IPS DF 4.7 (cell line): Measurements from ENCODE around the gene RGS1.

Experiments used
- DNase-seq: peaks from one replicate; pipeline ENCODE4 v3.0.0-alpha.2; 2013; ENCODE audit warnings: low spot score; ENCODE audit errors: extremely low read depth

The RGS1 gene

GRCh38 chr1:192580351-192580962 is 4.9 kb downstream of the RGS1 start:
- DNase-seq: peak; percentile 14

GRCh38 chr1:192581131-192581927 is 5.8 kb downstream of the RGS1 start:
- DNase-seq: no peak

GRCh38 chr1:192584866-192585265 is 9.3 kb downstream of the RGS1 start:
- no peak for DNase-seq

GRCh38 chr1:192587386-192588266 is 12.1 kb downstream of the RGS1 start:
- DNase-seq: no peak

GRCh38 chr1:192588546-192588945 is 13.0 kb downstream of the RGS1 start:
- DNase-seq: no peak

GRCh38 chr1:192589813-192590212 is 14.2 kb downstream of the RGS1 start:
- no peak for DNase-seq

GRCh38 chr1:192592517-192592916 is 16.9 kb downstream of the RGS1 start:
- DNase-seq: no peak

- DNase-seq: no peak
These were observed 17.6 kb downstream of the RGS1 start for GRCh38 chr1:192592981-192593708.

- no peak for DNase-seq
These were observed 19.7 kb downstream of the RGS1 start for GRCh38 chr1:192595299-192595698.

GRCh38 chr1:192598589-192598988 is 23.0 kb downstream of the RGS1 start:
- no peak for DNase-seq

GRCh38 chr1:192600275-192600674 is 24.7 kb downstream of the RGS1 start:
- DNase-seq: no peak

GRCh38 chr1:192601143-192601542 is 25.6 kb downstream of the RGS1 start:
- no peak for DNase-seq

GRCh38 chr1:192601567-192601966 is 26.0 kb downstream of the RGS1 start:
- DNase-seq: no peak

- DNase-seq: no peak
These were observed 27.2 kb downstream of the RGS1 start for GRCh38 chr1:192602757-192603156.

GRCh38 chr1:192603218-192603787 is 27.7 kb downstream of the RGS1 start:
- DNase-seq: no peak

- DNase-seq: no peak
These were observed 29.5 kb downstream of the RGS1 start for GRCh38 chr1:192604979-192605620.

GRCh38 chr1:192608671-192609070 is 33.1 kb downstream of the RGS1 start:
- DNase-seq: no peak

- no peak for DNase-seq
These were observed 33.8 kb downstream of the RGS1 start for GRCh38 chr1:192609110-192610079.
